Measurements from ENCODE around the gene CMAS. TPM values are rescaled to one million over a fixed set of nuclear protein-coding genes. Genes with fewer than 3 reads are reported as not detected.
"Not testable (repeated sequence)": the region's sequence is repeated elsewhere in the genome, so short reads cannot be mapped to it uniquely, and the experiment has no call there.

The CMAS gene
- total RNA-seq: 10 to 100 TPM; 33.7 to 38.7 TPM

- peaks cover 6 to 31% of the 10 kb centered on the region in 2 donors for H3K4me1 ChIP-seq (ENCODE audit: control insufficient read depth in 1 of 2, low read depth in 2 of 2)
- H3K36me3 ChIP-seq: no peaks in the 10 kb centered on the region
- peak within 1 kb of the TSS; percentile 66 to 85 for H3K27ac ChIP-seq
- peak within 1 kb of the TSS; percentile 83 for H3K4me3 ChIP-seq
- H3K27me3 ChIP-seq (replicated peaks; ENCODE audit: insufficient read depth): no peaks in the 10 kb centered on the region
- ATAC-seq (ENCODE audit: insufficient number of reproducible peaks, low FRiP score, low read depth): peak; percentile 69
- peak; percentile 1 for TF ChIP-seq CTCF (IDR thresholded peaks at IDR 0.05)
- H3K9me3 ChIP-seq: no peaks in the 10 kb centered on the region
- DNase-seq (ENCODE audit: low spot score): peak; percentile 25
Observed at GRCh38 chr12:22046090-22046967, at the start of gene CMAS. TSS of gene CMAS (plus strand) at chr12:22046218. CDS start at chr12:22046304, 86 bp downstream.

GRCh38 chr12:21998295-21998694 lies 47.7 kb upstream of the CMAS start:
- H3K36me3 ChIP-seq: no peaks in the 10 kb centered on the region
- no peak for TF ChIP-seq CTCF (IDR thresholded peaks at IDR 0.05)
- DNase-seq (ENCODE audit: low spot score) (no peak), ATAC-seq (ENCODE audit: insufficient number of reproducible peaks, low FRiP score, low read depth) (no peak)
- H3K27ac ChIP-seq: no peak overlapping the region
- H3K4me1 ChIP-seq (ENCODE audit: control insufficient read depth in 1 of 2, low read depth in 2 of 2): no peaks in the 10 kb centered on the region
- H3K4me3 ChIP-seq: no peak overlapping the region
- no peaks in the 10 kb centered on the region for H3K9me3 ChIP-seq
- no peaks in the 10 kb centered on the region for H3K27me3 ChIP-seq (replicated peaks; ENCODE audit: insufficient read depth)

- no peak for ATAC-seq (ENCODE audit: insufficient number of reproducible peaks, low FRiP score, low read depth)
- Histone ChIP-seq H3K27ac (no peak overlapping the region), H3K4me1 (ENCODE audit: control insufficient read depth in 1 of 2, low read depth in 2 of 2) (no peaks in the 10 kb centered on the region), H3K36me3 (no peaks in the 10 kb centered on the region), H3K27me3 (replicated peaks; ENCODE audit: insufficient read depth) (no peaks in the 10 kb centered on the region), H3K9me3 (no peaks in the 10 kb centered on the region), H3K4me3 (no peak overlapping the region)
- DNase-seq (ENCODE audit: low spot score): no peak
- TF ChIP-seq CTCF (IDR thresholded peaks at IDR 0.05): no peak
Observed at GRCh38 chr12:21998782-21999181, 47.2 kb upstream of the CMAS start.

GRCh38 chr12:22002430-22002829 lies 43.6 kb upstream of the CMAS start:
- Histone ChIP-seq H3K27ac (no peak overlapping the region), H3K9me3 (no peaks in the 10 kb centered on the region), H3K27me3 (replicated peaks; ENCODE audit: insufficient read depth) (no peaks in the 10 kb centered on the region), H3K36me3 (no peaks in the 10 kb centered on the region), H3K4me3 (no peak overlapping the region), H3K4me1 (ENCODE audit: control insufficient read depth in 1 of 2, low read depth in 2 of 2) (no peaks in the 10 kb centered on the region)
- no peak for TF ChIP-seq CTCF (IDR thresholded peaks at IDR 0.05)
- ATAC-seq (ENCODE audit: insufficient number of reproducible peaks, low FRiP score, low read depth): no peak
- DNase-seq (ENCODE audit: low spot score): no peak

- H3K4me3 ChIP-seq; H3K4me1 ChIP-seq (ENCODE audit: control insufficient read depth in 1 of 2, low read depth in 2 of 2); H3K27ac ChIP-seq; H3K9me3 ChIP-seq; ATAC-seq (ENCODE audit: insufficient number of reproducible peaks, low FRiP score, low read depth); H3K27me3 ChIP-seq (replicated peaks; ENCODE audit: insufficient read depth); H3K36me3 ChIP-seq; DNase-seq (ENCODE audit: low spot score): not testable (repeated sequence)
Observed at GRCh38 chr12:22007794-22008193, 38.2 kb upstream of the CMAS start.
